Thyroid gland (tissue), 4 donors: ENCODE measurements around the gene MISP.

ENCODE experiments used
- CTCF ChIP-seq, 6 experiments: fragments of 200-600 bp in 3 of 6; fragments of 450-650 bp in 3 of 6; sonication (generic) in 3 of 6; IDR thresholded peaks; one replicate each; pipeline ENCODE4 v1.5.1; 2016 to 2019; ENCODE audit warnings: antibody characterized with exemption in 6 of 6, mild to moderate bottlenecking in 2 of 6, inconsistent platforms in 1 of 6, moderate library complexity in 1 of 6
- POLR2A ChIP-seq, 2 donors: fragments of 450-650 bp; IDR thresholded peaks; one replicate each; pipeline ENCODE4 v1.6.1; 2017; ENCODE audit warnings: antibody characterized with exemption in 2 of 2, mild to moderate bottlenecking in 2 of 2, moderate library complexity in 1 of 2

GRCh38 chr19:797528-798414 lies 46.9 kb downstream of the MISP start:
- no peak for TF ChIP-seq CTCF (IDR thresholded peaks at IDR 0.05)
- peak in 1 of 2 donors; percentile 0 for TF ChIP-seq POLR2A (IDR thresholded peaks at IDR 0.05)
